Activated CD4-positive, alpha-beta T cell treated with anti-CD3 and anti-CD28 coated beads, Interleukin-2, amount 10 ng/mL, durations not matched to agents 7 days and 5 days (primary cell): ENCODE data around the gene MAP6D1. TPM values are rescaled to one million over a fixed set of nuclear protein-coding genes. Genes with fewer than 3 reads are reported as not detected.

ENCODE experiments used
- CTCF ChIA-PET: fragments of 350-600 bp; sonication (Branson Sonifier 250); formaldehyde crosslinking; loops from one replicate; lab custom pipeline; 2021; ENCODE audit warnings: antibody characterized with exemption; lab: Charles Lee
- POLR2A ChIA-PET: fragments of 350-600 bp; sonication (Branson Sonifier 250); formaldehyde crosslinking; loops from one replicate; lab custom pipeline; 2021; ENCODE audit warnings: antibody characterized with exemption; lab: Charles Lee
- DNase-seq: peaks from one replicate; pipeline ENCODE4 v3.0.0-alpha.2; 2020
- H3K27ac Mint-ChIP-seq: one replicate; pipeline ENCODE4 v1.8.0; 2021; ENCODE audit warnings: mild to moderate bottlenecking, moderate library complexity, mixed read lengths
- H3K27me3 Mint-ChIP-seq: one replicate; pipeline ENCODE4 v1.8.0; 2021; ENCODE audit warnings: mixed read lengths
- H3K36me3 Mint-ChIP-seq: one replicate; pipeline ENCODE4 v1.8.0; 2021; ENCODE audit warnings: low read depth, mixed read lengths
- H3K4me1 Mint-ChIP-seq: one replicate; pipeline ENCODE4 v1.8.0; 2021; ENCODE audit warnings: mixed read lengths
- H3K4me3 Mint-ChIP-seq: one replicate; pipeline ENCODE4 v1.8.0; 2021; ENCODE audit warnings: mild to moderate bottlenecking, moderate library complexity, mixed read lengths
- H3K9me3 Mint-ChIP-seq: one replicate; pipeline ENCODE4 v1.8.0; 2021; ENCODE audit warnings: mixed read lengths
- total RNA-seq, 2 experiments: library from RNA; stranded (reverse); gene quantifications; one replicate each; pipeline ENCODE4 v1.2.3, GENCODE V29; 2021

Gene MAP6D1
- total RNA-seq, 2 experiments from 2014 or later, result 0.83 to 1.8 TPM

- H3K9me3 Mint-ChIP-seq, result no peaks in the 10 kb centered on the region
- H3K4me1 Mint-ChIP-seq, result no peaks in the 10 kb centered on the region
- ChIA-PET POLR2A (no interaction called here), CTCF (no interaction called here)
- H3K36me3 Mint-ChIP-seq, result peaks cover 45% of the 10 kb centered on the region
- no peak overlapping the region for H3K4me3 Mint-ChIP-seq
- DNase-seq, result no peak
- H3K27ac Mint-ChIP-seq, result no peak overlapping the region
- no peaks in the 10 kb centered on the region for H3K27me3 Mint-ChIP-seq
Measured at GRCh38 chr3:183808355-183808754, 17.0 kb downstream of the MAP6D1 start.

- H3K9me3 Mint-ChIP-seq, result no peaks in the 10 kb centered on the region
- H3K36me3 Mint-ChIP-seq, result peaks cover 49% of the 10 kb centered on the region
- POLR2A ChIA-PET, result no interaction called here
- H3K27ac Mint-ChIP-seq, result no peak overlapping the region
- no peaks in the 10 kb centered on the region for H3K27me3 Mint-ChIP-seq
- no peaks in the 10 kb centered on the region for H3K4me1 Mint-ChIP-seq
- CTCF ChIA-PET, result no interaction called here
- no peak overlapping the region for H3K4me3 Mint-ChIP-seq
- DNase-seq, result no peak
Measured at GRCh38 chr3:183807881-183808280, 17.5 kb downstream of the MAP6D1 start.

- H3K36me3 Mint-ChIP-seq, result peaks cover 52% of the 10 kb centered on the region
Measured at GRCh38 chr3:183807209-183807728, 18.1 kb downstream of the MAP6D1 start.

GRCh38 chr3:183802989-183803388 is 22.4 kb downstream of the MAP6D1 start:
- H3K9me3 Mint-ChIP-seq, result no peaks in the 10 kb centered on the region
- H3K4me3 Mint-ChIP-seq, result no peak overlapping the region
- no peak for DNase-seq
- H3K4me1 Mint-ChIP-seq, result no peaks in the 10 kb centered on the region
- ChIA-PET POLR2A (no interaction called here), CTCF (no interaction called here)
- H3K27me3 Mint-ChIP-seq, result no peaks in the 10 kb centered on the region
- H3K36me3 Mint-ChIP-seq, result peaks cover 57% of the 10 kb centered on the region
- H3K27ac Mint-ChIP-seq, result peak overlapping the region; percentile 15

More at GRCh38 chr3:183807209-183807728, 18.1 kb downstream of the MAP6D1 start:
- Mint-ChIP-seq H3K9me3 (no peaks in the 10 kb centered on the region), H3K27ac (no peak overlapping the region), H3K4me1 (no peaks in the 10 kb centered on the region), H3K4me3 (no peak overlapping the region), H3K27me3 (no peaks in the 10 kb centered on the region)
- DNase-seq, result no peak
- POLR2A ChIA-PET, result no interaction called here
- CTCF ChIA-PET, result no interaction called here

- Mint-ChIP-seq H3K4me1 (no peaks in the 10 kb centered on the region), H3K27ac (no peak overlapping the region), H3K36me3 (peaks cover 54% of the 10 kb centered on the region), H3K27me3 (no peaks in the 10 kb centered on the region), H3K4me3 (no peak overlapping the region), H3K9me3 (no peaks in the 10 kb centered on the region)
- ChIA-PET POLR2A (no interaction called here), CTCF (interaction anchor here (0.8 kb wide), 1 partner anchor 83 kb away, joined by 3 read pairs; the partner anchor contains the start of gene PARL)
- no peak for DNase-seq
Measured at GRCh38 chr3:183801601-183802000, 23.8 kb downstream of the MAP6D1 start.

GRCh38 chr3:183800243-183800863 is 25.0 kb downstream of the MAP6D1 start:
- CTCF ChIA-PET, result no interaction called here

GRCh38 chr3:183799461-183799860 is 25.9 kb downstream of the MAP6D1 start:
- peaks cover 49% of the 10 kb centered on the region for H3K36me3 Mint-ChIP-seq
- DNase-seq, result no peak
- CTCF ChIA-PET, result no interaction called here
- no peaks in the 10 kb centered on the region for H3K27me3 Mint-ChIP-seq
- no peaks in the 10 kb centered on the region for H3K9me3 Mint-ChIP-seq
- H3K4me3 Mint-ChIP-seq, result no peak overlapping the region
- no peaks in the 10 kb centered on the region for H3K4me1 Mint-ChIP-seq
- POLR2A ChIA-PET, result no interaction called here
- H3K27ac Mint-ChIP-seq, result no peak overlapping the region

More at GRCh38 chr3:183800243-183800863, 25.0 kb downstream of the MAP6D1 start:
- Mint-ChIP-seq H3K27ac (no peak overlapping the region), H3K27me3 (no peaks in the 10 kb centered on the region), H3K4me3 (no peak overlapping the region), H3K36me3 (peaks cover 50% of the 10 kb centered on the region), H3K9me3 (no peaks in the 10 kb centered on the region), H3K4me1 (no peaks in the 10 kb centered on the region)
- DNase-seq, result no peak
- POLR2A ChIA-PET, result no interaction called here

GRCh38 chr3:183797996-183798395 is 27.4 kb downstream of the MAP6D1 start:
- Mint-ChIP-seq H3K27ac (no peak overlapping the region), H3K9me3 (no peaks in the 10 kb centered on the region), H3K4me3 (no peak overlapping the region), H3K4me1 (no peaks in the 10 kb centered on the region), H3K27me3 (no peaks in the 10 kb centered on the region), H3K36me3 (peaks cover 41% of the 10 kb centered on the region)
- POLR2A ChIA-PET, result no interaction called here
- CTCF ChIA-PET, result interaction anchor here (0.5 to 0.6 kb wide), 2 partner anchors 9 to 87 kb away, joined by 3 to 4 read pairs; no protein-coding TSS in a partner anchor
- no peak for DNase-seq

GRCh38 chr3:183796372-183796771 is 29.0 kb downstream of the MAP6D1 start:
- H3K9me3 Mint-ChIP-seq, result no peaks in the 10 kb centered on the region
- no peak overlapping the region for H3K4me3 Mint-ChIP-seq
- no peaks in the 10 kb centered on the region for H3K4me1 Mint-ChIP-seq
- DNase-seq, result no peak
- H3K36me3 Mint-ChIP-seq, result peaks cover 44% of the 10 kb centered on the region
- H3K27ac Mint-ChIP-seq, result no peak overlapping the region
- POLR2A ChIA-PET, result no interaction called here
- CTCF ChIA-PET, result interaction anchor here (1.5 kb wide), 1 partner anchor 9 kb away, joined by 5 read pairs; no protein-coding TSS in a partner anchor
- no peaks in the 10 kb centered on the region for H3K27me3 Mint-ChIP-seq

- Mint-ChIP-seq H3K9me3 (no peaks in the 10 kb centered on the region), H3K36me3 (peaks cover 47% of the 10 kb centered on the region), H3K4me1 (peaks cover 4% of the 10 kb centered on the region), H3K27me3 (no peaks in the 10 kb centered on the region), H3K27ac (no peak overlapping the region), H3K4me3 (no peak overlapping the region)
- ChIA-PET CTCF (interaction anchor here (1.4 kb wide), 1 partner anchor 27 kb away, joined by 4 read pairs; no protein-coding TSS in a partner anchor), POLR2A (no interaction called here)
- DNase-seq, result no peak
Measured at GRCh38 chr3:183794452-183794851, 30.9 kb downstream of the MAP6D1 start.

GRCh38 chr3:183792976-183793375 is 32.4 kb downstream of the MAP6D1 start:
- H3K27ac Mint-ChIP-seq, result no peak overlapping the region
- H3K9me3 Mint-ChIP-seq, result no peaks in the 10 kb centered on the region
- H3K4me1 Mint-ChIP-seq, result peaks cover 8% of the 10 kb centered on the region
- no peak overlapping the region for H3K4me3 Mint-ChIP-seq
- ChIA-PET POLR2A (interaction anchor here (0.6 kb wide), 1 partner anchor 1213 kb away, joined by 4 read pairs; no protein-coding TSS in a partner anchor), CTCF (interaction anchor here (0.6 kb wide), 1 partner anchor 325 kb away, joined by 3 read pairs; no protein-coding TSS in a partner anchor)
- H3K36me3 Mint-ChIP-seq, result peaks cover 40% of the 10 kb centered on the region
- H3K27me3 Mint-ChIP-seq, result no peaks in the 10 kb centered on the region
- no peak for DNase-seq

GRCh38 chr3:183790700-183791099 is 34.7 kb downstream of the MAP6D1 start:
- H3K27me3 Mint-ChIP-seq, result no peaks in the 10 kb centered on the region
- POLR2A ChIA-PET, result no interaction called here
- CTCF ChIA-PET, result no interaction called here
- peaks cover 8% of the 10 kb centered on the region for H3K4me1 Mint-ChIP-seq
- no peak overlapping the region for H3K4me3 Mint-ChIP-seq
- DNase-seq, result no peak
- no peak overlapping the region for H3K27ac Mint-ChIP-seq
- peaks cover 48% of the 10 kb centered on the region for H3K36me3 Mint-ChIP-seq
- H3K9me3 Mint-ChIP-seq, result no peaks in the 10 kb centered on the region

GRCh38 chr3:183789826-183790225 is 35.6 kb downstream of the MAP6D1 start:
- ChIA-PET POLR2A (no interaction called here), CTCF (no interaction called here)
- H3K4me1 Mint-ChIP-seq, result peaks cover 8% of the 10 kb centered on the region
- no peaks in the 10 kb centered on the region for H3K27me3 Mint-ChIP-seq
- H3K9me3 Mint-ChIP-seq, result no peaks in the 10 kb centered on the region
- peaks cover 49% of the 10 kb centered on the region for H3K36me3 Mint-ChIP-seq
- DNase-seq, result no peak
- H3K27ac Mint-ChIP-seq, result no peak overlapping the region
- no peak overlapping the region for H3K4me3 Mint-ChIP-seq
